NB4 (cell line): ENCODE data around the gene ABI3.
A peak's percentile ranks its signal among the peaks of the same experiment; 100 is the strongest.

Source experiments
- DNase-seq: peaks from one replicate; pipeline ENCODE4 v3.0.0; 2010; ENCODE audit warnings: low read depth
- H3K4me3 ChIP-seq: one replicate; pipeline ENCODE4 v1.5.1; 2011; ENCODE audit warnings: mild to moderate bottlenecking, low read depth, low read length, moderate library complexity
- MYC ChIP-seq: IDR thresholded peaks from 2 replicates; pipeline ENCODE4 v1.6.1; 2011; ENCODE audit warnings: low read depth, low read length
- POLR2A ChIP-seq: IDR thresholded peaks from 2 replicates; pipeline ENCODE4 v1.6.1; 2011; ENCODE audit warnings: mild to moderate bottlenecking; ENCODE audit not compliant: insufficient read length; ENCODE audit errors: extremely low read depth
- TF ChIP-seq, protein P1 (sequence below): IDR thresholded peaks from one replicate; pipeline ENCODE4 v1.5.1; 2012; ENCODE audit warnings: low read depth, low read length
- TF ChIP-seq, protein P2 (sequence below): IDR thresholded peaks from 2 replicates; pipeline ENCODE4 v1.6.1; 2011; ENCODE audit warnings: low read depth, low read length

Gene ABI3

GRCh38 chr17:49247944-49248343 lies 37.4 kb downstream of the ABI3 start:
- no peak overlapping the region for H3K4me3 ChIP-seq
- TF ChIP-seq, protein P1, sequence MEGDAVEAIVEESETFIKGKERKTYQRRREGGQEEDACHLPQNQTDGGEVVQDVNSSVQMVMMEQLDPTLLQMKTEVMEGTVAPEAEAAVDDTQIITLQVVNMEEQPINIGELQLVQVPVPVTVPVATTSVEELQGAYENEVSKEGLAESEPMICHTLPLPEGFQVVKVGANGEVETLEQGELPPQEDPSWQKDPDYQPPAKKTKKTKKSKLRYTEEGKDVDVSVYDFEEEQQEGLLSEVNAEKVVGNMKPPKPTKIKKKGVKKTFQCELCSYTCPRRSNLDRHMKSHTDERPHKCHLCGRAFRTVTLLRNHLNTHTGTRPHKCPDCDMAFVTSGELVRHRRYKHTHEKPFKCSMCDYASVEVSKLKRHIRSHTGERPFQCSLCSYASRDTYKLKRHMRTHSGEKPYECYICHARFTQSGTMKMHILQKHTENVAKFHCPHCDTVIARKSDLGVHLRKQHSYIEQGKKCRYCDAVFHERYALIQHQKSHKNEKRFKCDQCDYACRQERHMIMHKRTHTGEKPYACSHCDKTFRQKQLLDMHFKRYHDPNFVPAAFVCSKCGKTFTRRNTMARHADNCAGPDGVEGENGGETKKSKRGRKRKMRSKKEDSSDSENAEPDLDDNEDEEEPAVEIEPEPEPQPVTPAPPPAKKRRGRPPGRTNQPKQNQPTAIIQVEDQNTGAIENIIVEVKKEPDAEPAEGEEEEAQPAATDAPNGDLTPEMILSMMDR: no peak
- TF ChIP-seq MYC (no peak), POLR2A (no peak)
- TF ChIP-seq, protein P2, sequence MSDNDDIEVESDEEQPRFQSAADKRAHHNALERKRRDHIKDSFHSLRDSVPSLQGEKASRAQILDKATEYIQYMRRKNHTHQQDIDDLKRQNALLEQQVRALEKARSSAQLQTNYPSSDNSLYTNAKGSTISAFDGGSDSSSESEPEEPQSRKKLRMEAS: no peak
- no peak for DNase-seq

- TF ChIP-seq MYC (no peak), POLR2A (no peak)
- TF ChIP-seq, protein P1: no peak
- TF ChIP-seq, protein P2: no peak
- no peak for DNase-seq
- no peak overlapping the region for H3K4me3 ChIP-seq
Measured at GRCh38 chr17:49249292-49249794, 38.8 kb downstream of the ABI3 start.

GRCh38 chr17:49249890-49250522 lies 39.5 kb downstream of the ABI3 start:
- TF ChIP-seq POLR2A (no peak), MYC (no peak)
- TF ChIP-seq, protein P2: no peak
- TF ChIP-seq, protein P1: no peak
- no peak for DNase-seq
- H3K4me3 ChIP-seq: no peak overlapping the region

- peak; percentile 91 for DNase-seq
- TF ChIP-seq POLR2A: no peak
- TF ChIP-seq, protein P1: no peak
- TF ChIP-seq, protein P2: no peak
- TF ChIP-seq MYC: no peak
- no peak overlapping the region for H3K4me3 ChIP-seq
Measured at GRCh38 chr17:49252148-49252695, 41.7 kb downstream of the ABI3 start.

DNA sequence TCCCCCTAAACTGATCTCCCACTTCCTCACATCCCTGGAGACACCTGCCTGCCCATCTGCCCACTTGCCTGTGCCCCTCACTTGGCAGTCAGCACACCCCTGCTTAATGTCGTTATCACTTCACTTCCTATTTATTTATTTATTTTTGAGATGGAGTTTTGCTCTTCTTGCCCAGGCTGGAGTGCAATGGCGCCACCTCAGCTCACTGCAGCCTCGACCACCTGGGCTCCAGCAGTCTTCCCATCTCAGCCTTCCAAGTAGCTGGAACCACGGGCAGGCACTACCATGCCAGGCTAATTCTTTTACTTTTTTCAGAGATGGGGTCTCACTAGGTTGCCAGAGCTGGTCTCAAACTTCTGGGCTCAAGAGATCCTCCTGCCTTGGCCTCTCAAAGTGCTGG lies 43.6 kb downstream of the ABI3 start:
- DNase-seq: no peak
- TF ChIP-seq, protein P1: no peak
- TF ChIP-seq, protein P2: no peak
- TF ChIP-seq POLR2A (no peak), MYC (no peak)
- H3K4me3 ChIP-seq: no peak overlapping the region
